Measurements from ENCODE around the gene LMF1. TPM values are rescaled to one million over a fixed set of nuclear protein-coding genes. Genes with fewer than 3 reads are reported as not detected.

Gene LMF1
- total and polyA plus RNA-seq, 7 experiments from 2014 or later: 10.6 to 63.1 (median 41.3) TPM

GRCh38 chr16:1010251-1010650, 39.5 kb upstream of the LMF1 start:
- ATAC-seq (no peak), DNase-seq (no peak)
- ChIA-PET POLR2A (interaction anchor here (0.9 kb wide), 1 partner anchor 8 kb away, joined by 3 read pairs; no protein-coding TSS in a partner anchor), CTCF (no interaction called here)
- peaks cover 0 to 12% (median 0%) of the 10 kb centered on the region in 5 donors for H3K27me3 Mint-ChIP-seq
- no peaks in the 10 kb centered on the region for H3K36me3 Mint-ChIP-seq
- Histone ChIP-seq H3K27ac (ENCODE audit: low read depth, low read length) (no peak overlapping the region), H3K4me1 (ENCODE audit: control insufficient read depth in 2 of 2, insufficient read depth in 2 of 2, low read length in 2 of 2) (peaks cover 3 to 9% of the 10 kb centered on the region in 2 donors), H3K36me3 (ENCODE audit: control insufficient read depth in 2 of 3, insufficient read depth in 3 of 3, low read length in 3 of 3) (no peaks in the 10 kb centered on the region), H3K4me3 (ENCODE audit: low read length) (no peak overlapping the region), H3K9me3 (ENCODE audit: control insufficient read depth in 2 of 3, low read length in 3 of 3) (no peaks in the 10 kb centered on the region), H3K27me3 (ENCODE audit: control insufficient read depth in 2 of 2, insufficient read depth in 2 of 2, low read length in 2 of 2) (no peaks in the 10 kb centered on the region)
- H3K4me3 Mint-ChIP-seq: peak overlapping the region in 3 of 10 donors; percentile 18 to 58 (median 19)
- H3K27ac Mint-ChIP-seq: no peak overlapping the region
- intact Hi-C loops (cut with micrococcal nuclease): no loop called here
- no peaks in the 10 kb centered on the region for H3K9me3 Mint-ChIP-seq
- peaks cover 0 to 23% (median 14%) of the 10 kb centered on the region in 7 donors for H3K4me1 Mint-ChIP-seq

DNA sequence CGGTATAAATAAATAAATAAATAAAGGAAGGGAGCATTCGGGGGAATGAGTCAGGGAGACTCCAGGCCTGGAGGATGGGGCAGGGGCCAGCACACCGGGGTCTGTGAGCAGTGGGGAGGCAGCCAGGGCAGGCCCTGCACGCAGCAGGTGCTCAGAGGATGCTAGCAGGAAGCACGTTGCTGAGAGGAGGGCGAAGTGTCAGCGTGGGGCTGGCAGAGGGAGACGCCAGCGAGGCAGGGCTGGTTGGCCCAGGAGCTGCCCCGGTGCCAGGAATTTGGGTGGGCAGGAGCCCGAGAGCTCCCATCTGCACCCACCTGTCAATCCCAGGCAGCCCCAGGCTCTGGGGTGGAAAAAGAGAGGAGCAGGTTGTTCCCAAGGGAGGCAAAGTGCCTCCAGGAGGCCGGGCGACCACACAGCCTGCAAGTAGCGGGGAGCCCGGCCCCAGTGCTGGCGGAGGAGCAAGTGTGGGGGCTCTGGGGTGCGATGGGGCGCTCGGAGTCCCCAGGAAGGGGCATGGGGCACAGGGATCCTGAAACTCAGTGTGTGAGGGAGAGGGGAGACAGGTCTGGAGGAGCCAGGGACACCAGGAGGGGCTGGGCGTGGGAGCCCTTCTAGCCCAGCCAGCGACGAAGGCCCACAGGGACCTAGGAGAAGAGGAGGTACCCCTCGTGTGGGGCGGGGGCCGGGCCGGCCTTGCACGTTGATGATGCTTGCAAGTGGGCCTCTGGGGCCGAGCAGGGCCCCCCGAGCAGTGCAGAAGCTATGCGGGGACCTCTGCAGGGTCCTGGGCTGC, 38.8 kb upstream of the LMF1 start:
- Histone ChIP-seq H3K4me1 (ENCODE audit: control insufficient read depth in 2 of 2, insufficient read depth in 2 of 2, low read length in 2 of 2) (peaks cover 5 to 15% of the 10 kb centered on the region in 2 donors), H3K27ac (ENCODE audit: low read depth, low read length) (no peak overlapping the region), H3K36me3 (ENCODE audit: control insufficient read depth in 2 of 3, insufficient read depth in 3 of 3, low read length in 3 of 3) (no peaks in the 10 kb centered on the region), H3K27me3 (ENCODE audit: control insufficient read depth in 2 of 2, insufficient read depth in 2 of 2, low read length in 2 of 2) (no peaks in the 10 kb centered on the region), H3K9me3 (ENCODE audit: control insufficient read depth in 2 of 3, low read length in 3 of 3) (no peaks in the 10 kb centered on the region), H3K4me3 (ENCODE audit: low read length) (no peak overlapping the region)
- Mint-ChIP-seq H3K27me3 (peaks cover 0 to 13% (median 0%) of the 10 kb centered on the region in 5 donors), H3K4me1 (peaks cover 0 to 27% (median 15%) of the 10 kb centered on the region in 7 donors), H3K36me3 (no peaks in the 10 kb centered on the region), H3K9me3 (no peaks in the 10 kb centered on the region), H3K27ac (no peak overlapping the region), H3K4me3 (peak overlapping the region in 2 of 10 donors; percentile 48 to 66)
- DNase-seq: peak in 1 of 9 donors; percentile 19
- intact Hi-C loops (cut with micrococcal nuclease): loop anchor here in 1 of 2 donors (1.0 kb wide), 1 partner anchor 12 kb away; no protein-coding TSS in a partner anchor
- ChIA-PET CTCF (no interaction called here), POLR2A (interaction anchor here (0.7 to 1.0 kb wide), 3 partner anchors 9 to 145 kb away, joined by 3 to 4 read pairs (median 3); no protein-coding TSS in a partner anchor)
- no peak for ATAC-seq

DNA sequence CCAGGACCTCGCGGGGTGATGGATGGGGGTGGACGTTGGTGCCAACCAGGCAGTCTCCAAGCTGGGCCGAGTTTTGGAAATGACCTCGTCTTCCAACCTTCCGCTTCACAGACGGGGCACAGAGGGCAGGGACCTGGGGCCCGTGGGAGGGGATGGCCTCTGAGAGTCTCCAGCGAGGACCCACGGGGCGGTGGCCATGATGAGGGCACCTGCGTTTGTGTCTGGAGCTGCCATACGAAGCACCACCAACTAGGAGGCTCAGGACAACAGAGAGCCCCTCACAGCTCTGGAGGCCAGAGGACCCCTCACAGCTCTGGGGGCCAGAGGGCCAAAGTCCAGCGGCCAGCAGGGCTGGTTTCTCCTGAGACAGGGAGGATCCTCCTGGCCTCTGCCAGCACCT, 37.3 kb upstream of the LMF1 start:
- Histone ChIP-seq H3K9me3 (ENCODE audit: control insufficient read depth in 2 of 3, low read length in 3 of 3) (no peaks in the 10 kb centered on the region), H3K27me3 (ENCODE audit: control insufficient read depth in 2 of 2, insufficient read depth in 2 of 2, low read length in 2 of 2) (no peaks in the 10 kb centered on the region), H3K36me3 (ENCODE audit: control insufficient read depth in 2 of 3, insufficient read depth in 3 of 3, low read length in 3 of 3) (no peaks in the 10 kb centered on the region), H3K4me3 (ENCODE audit: low read length) (no peak overlapping the region), H3K4me1 (ENCODE audit: control insufficient read depth in 2 of 2, insufficient read depth in 2 of 2, low read length in 2 of 2) (peaks cover 20 to 28% of the 10 kb centered on the region in 2 donors), H3K27ac (ENCODE audit: low read depth, low read length) (no peak overlapping the region)
- ChIA-PET POLR2A (interaction anchor here (1.0 to 2.6 kb wide), 2 partner anchors 10 to 40 kb away, joined by 3 to 12 read pairs; no protein-coding TSS in a partner anchor), CTCF (no interaction called here)
- no peaks in the 10 kb centered on the region for H3K36me3 Mint-ChIP-seq
- H3K27me3 Mint-ChIP-seq: peaks cover 0 to 17% (median 0%) of the 10 kb centered on the region in 5 donors
- H3K9me3 Mint-ChIP-seq: no peaks in the 10 kb centered on the region
- no peak overlapping the region for H3K4me3 Mint-ChIP-seq
- no peak for ATAC-seq
- intact Hi-C loops (cut with micrococcal nuclease): no loop called here
- DNase-seq: no peak
- peaks cover 9 to 38% (median 20%) of the 10 kb centered on the region in 7 donors for H3K4me1 Mint-ChIP-seq
- H3K27ac Mint-ChIP-seq: peak overlapping the region in 1 of 9 donors; percentile 36

GRCh38 chr16:1007284-1007850, 36.6 kb upstream of the LMF1 start:
- H3K9me3 Mint-ChIP-seq: no peaks in the 10 kb centered on the region
- CTCF ChIA-PET: no interaction called here
- H3K4me1 Mint-ChIP-seq: peaks cover 14 to 44% (median 21%) of the 10 kb centered on the region in 7 donors

GRCh38 chr16:1006781-1007180, 36.0 kb upstream of the LMF1 start:
- H3K27ac ChIP-seq (ENCODE audit: low read depth, low read length): no peak overlapping the region
- H3K36me3 ChIP-seq (ENCODE audit: control insufficient read depth in 2 of 3, insufficient read depth in 3 of 3, low read length in 3 of 3): no peaks in the 10 kb centered on the region
- Mint-ChIP-seq H3K9me3 (no peaks in the 10 kb centered on the region), H3K4me1 (peaks cover 15 to 44% (median 21%) of the 10 kb centered on the region in 7 donors), H3K36me3 (no peaks in the 10 kb centered on the region), H3K27me3 (peaks cover 0 to 17% (median 0%) of the 10 kb centered on the region in 5 donors), H3K27ac (no peak overlapping the region), H3K4me3 (peak overlapping the region in 1 of 10 donors; percentile 39)
- DNase-seq (no peak), ATAC-seq (no peak)
- peaks cover 24 to 34% of the 10 kb centered on the region in 2 donors for H3K4me1 ChIP-seq (ENCODE audit: control insufficient read depth in 2 of 2, insufficient read depth in 2 of 2, low read length in 2 of 2)
- ChIA-PET CTCF (no interaction called here), POLR2A (interaction anchor here (0.9 to 2.6 kb wide), 2 partner anchors 9 to 35 kb away, joined by 4 to 12 read pairs; no protein-coding TSS in a partner anchor)
- no peaks in the 10 kb centered on the region for H3K27me3 ChIP-seq (ENCODE audit: control insufficient read depth in 2 of 2, insufficient read depth in 2 of 2, low read length in 2 of 2)
- H3K9me3 ChIP-seq (ENCODE audit: control insufficient read depth in 2 of 3, low read length in 3 of 3): no peaks in the 10 kb centered on the region
- no peak overlapping the region for H3K4me3 ChIP-seq (ENCODE audit: low read length)
- intact Hi-C loops (cut with micrococcal nuclease): no loop called here

More at GRCh38 chr16:1007284-1007850, 36.6 kb upstream of the LMF1 start:
- Mint-ChIP-seq H3K36me3 (no peaks in the 10 kb centered on the region), H3K27ac (no peak overlapping the region), H3K4me3 (no peak overlapping the region), H3K27me3 (peaks cover 0 to 17% (median 0%) of the 10 kb centered on the region in 5 donors)
- no peaks in the 10 kb centered on the region for H3K36me3 ChIP-seq (ENCODE audit: control insufficient read depth in 2 of 3, insufficient read depth in 3 of 3, low read length in 3 of 3)
- peaks cover 24 to 34% of the 10 kb centered on the region in 2 donors for H3K4me1 ChIP-seq (ENCODE audit: control insufficient read depth in 2 of 2, insufficient read depth in 2 of 2, low read length in 2 of 2)
- H3K9me3 ChIP-seq (ENCODE audit: control insufficient read depth in 2 of 3, low read length in 3 of 3): no peaks in the 10 kb centered on the region
- H3K27ac ChIP-seq (ENCODE audit: low read depth, low read length): no peak overlapping the region
- intact Hi-C loops (cut with micrococcal nuclease): no loop called here
- POLR2A ChIA-PET: interaction anchor here (0.9 to 2.6 kb wide), 2 partner anchors 9 to 36 kb away, joined by 4 to 12 read pairs; no protein-coding TSS in a partner anchor
- no peak overlapping the region for H3K4me3 ChIP-seq (ENCODE audit: low read length)
- DNase-seq: no peak
- H3K27me3 ChIP-seq (ENCODE audit: control insufficient read depth in 2 of 2, insufficient read depth in 2 of 2, low read length in 2 of 2): no peaks in the 10 kb centered on the region
- no peak for ATAC-seq

DNA sequence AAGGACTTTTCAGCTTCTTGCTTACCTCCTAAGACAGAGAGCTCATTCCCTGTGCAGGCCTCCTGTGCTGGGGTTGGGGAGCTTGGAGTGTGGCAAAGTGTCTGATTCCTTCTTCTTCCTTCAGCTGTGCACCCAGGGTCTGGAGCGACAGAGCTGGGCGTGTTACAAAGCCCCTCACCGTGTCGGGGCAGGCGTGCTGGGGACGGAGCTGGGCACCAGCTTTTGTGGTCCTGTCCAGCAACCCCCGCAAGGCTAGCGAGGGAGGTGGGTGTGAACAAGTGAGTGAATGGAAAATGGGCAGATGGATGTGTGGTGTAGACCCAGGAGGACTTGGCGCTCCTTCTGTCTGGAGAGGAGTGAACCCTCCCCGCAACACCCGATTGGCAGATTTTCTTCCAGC, 34.5 kb upstream of the LMF1 start:
- Histone ChIP-seq H3K4me1 (ENCODE audit: control insufficient read depth in 2 of 2, insufficient read depth in 2 of 2, low read length in 2 of 2) (peaks cover 24 to 34% of the 10 kb centered on the region in 2 donors), H3K36me3 (ENCODE audit: control insufficient read depth in 2 of 3, insufficient read depth in 3 of 3, low read length in 3 of 3) (no peaks in the 10 kb centered on the region), H3K27me3 (ENCODE audit: control insufficient read depth in 2 of 2, insufficient read depth in 2 of 2, low read length in 2 of 2) (no peaks in the 10 kb centered on the region), H3K9me3 (ENCODE audit: control insufficient read depth in 2 of 3, low read length in 3 of 3) (no peaks in the 10 kb centered on the region), H3K4me3 (ENCODE audit: low read length) (no peak overlapping the region), H3K27ac (ENCODE audit: low read depth, low read length) (no peak overlapping the region)
- no peaks in the 10 kb centered on the region for H3K36me3 Mint-ChIP-seq
- peak overlapping the region in 7 of 10 donors; percentile 1 to 50 (median 38) for H3K4me3 Mint-ChIP-seq
- ChIA-PET CTCF (interaction anchor here (0.6 kb wide), 1 partner anchor 25 kb away, joined by 3 read pairs; no protein-coding TSS in a partner anchor), POLR2A (interaction anchor here (0.7 to 1.0 kb wide), 2 partner anchors 9 to 23 kb away, joined by 3 to 4 read pairs; partner anchors contain the start of gene SOX8)
- H3K9me3 Mint-ChIP-seq: no peaks in the 10 kb centered on the region
- ATAC-seq (no peak), DNase-seq (no peak)
- peaks cover 0 to 20% (median 0%) of the 10 kb centered on the region in 5 donors for H3K27me3 Mint-ChIP-seq
- H3K4me1 Mint-ChIP-seq: peaks cover 15 to 44% (median 22%) of the 10 kb centered on the region in 7 donors
- H3K27ac Mint-ChIP-seq: peak overlapping the region in 5 of 9 donors; percentile 67 to 88 (median 73)
- intact Hi-C loops (cut with micrococcal nuclease): loop anchor here in 1 of 2 donors (2.0 kb wide), 1 partner anchor 24 kb away; the partner anchor contains the start of gene SOX8

Data from naive thymus-derived CD4-positive, alpha-beta T cell (primary cell).